ENCODE data around the gene HMX1. TPM values are rescaled to one million over a fixed set of nuclear protein-coding genes. Genes with fewer than 3 reads are reported as not detected.

The HMX1 gene
- total RNA-seq, 1 donor from 2014 or later = not detected

DNA sequence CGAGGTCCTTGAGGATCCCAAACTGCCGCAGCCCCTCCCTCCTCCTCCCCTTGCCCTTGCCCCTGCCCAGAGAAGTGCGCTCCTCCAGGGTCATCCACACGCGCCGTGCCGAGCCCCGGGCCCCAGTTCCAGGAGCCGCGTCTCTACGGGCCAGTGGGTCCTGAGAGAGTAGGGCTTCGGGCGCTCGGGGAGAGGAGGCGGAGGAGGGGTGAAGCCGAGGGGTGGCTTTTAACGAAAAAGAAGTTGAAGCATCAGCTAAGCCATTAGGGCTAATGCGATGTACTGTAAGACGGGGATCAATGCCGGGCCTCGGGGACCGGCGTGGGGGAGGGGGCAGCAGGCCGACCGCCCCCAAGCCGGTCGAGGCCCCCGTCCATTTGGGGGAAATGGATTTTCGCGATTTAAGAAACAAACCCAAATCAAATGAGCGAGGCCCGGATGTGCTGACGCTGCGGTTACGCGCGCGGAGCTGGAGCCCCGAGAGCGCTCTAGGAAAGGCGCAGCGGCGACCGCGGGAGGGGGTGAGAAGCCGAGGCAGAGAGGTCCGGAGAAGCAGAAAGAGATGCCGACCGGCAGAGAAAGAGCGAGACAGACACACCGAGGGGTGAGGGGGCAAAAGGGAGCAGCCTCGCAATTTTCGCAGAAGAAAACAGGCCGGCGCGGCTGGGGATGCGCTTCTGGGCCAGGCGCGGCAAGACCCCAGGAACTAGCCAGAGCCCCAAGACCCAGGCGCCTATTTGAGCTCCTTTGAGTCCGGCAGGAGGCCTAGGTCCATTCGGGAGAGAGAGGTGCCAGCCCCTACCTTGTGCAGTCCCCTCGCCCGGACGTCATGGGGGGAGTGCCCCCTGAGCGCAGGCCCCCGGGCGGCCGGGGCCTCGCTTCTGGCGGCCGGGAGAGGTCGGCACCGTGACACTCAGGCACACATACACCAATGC lies 13.6 kb downstream of the HMX1 start:
- DNase-seq (ENCODE audit: extremely low read depth, low read depth, low spot score) = no peak

DNA sequence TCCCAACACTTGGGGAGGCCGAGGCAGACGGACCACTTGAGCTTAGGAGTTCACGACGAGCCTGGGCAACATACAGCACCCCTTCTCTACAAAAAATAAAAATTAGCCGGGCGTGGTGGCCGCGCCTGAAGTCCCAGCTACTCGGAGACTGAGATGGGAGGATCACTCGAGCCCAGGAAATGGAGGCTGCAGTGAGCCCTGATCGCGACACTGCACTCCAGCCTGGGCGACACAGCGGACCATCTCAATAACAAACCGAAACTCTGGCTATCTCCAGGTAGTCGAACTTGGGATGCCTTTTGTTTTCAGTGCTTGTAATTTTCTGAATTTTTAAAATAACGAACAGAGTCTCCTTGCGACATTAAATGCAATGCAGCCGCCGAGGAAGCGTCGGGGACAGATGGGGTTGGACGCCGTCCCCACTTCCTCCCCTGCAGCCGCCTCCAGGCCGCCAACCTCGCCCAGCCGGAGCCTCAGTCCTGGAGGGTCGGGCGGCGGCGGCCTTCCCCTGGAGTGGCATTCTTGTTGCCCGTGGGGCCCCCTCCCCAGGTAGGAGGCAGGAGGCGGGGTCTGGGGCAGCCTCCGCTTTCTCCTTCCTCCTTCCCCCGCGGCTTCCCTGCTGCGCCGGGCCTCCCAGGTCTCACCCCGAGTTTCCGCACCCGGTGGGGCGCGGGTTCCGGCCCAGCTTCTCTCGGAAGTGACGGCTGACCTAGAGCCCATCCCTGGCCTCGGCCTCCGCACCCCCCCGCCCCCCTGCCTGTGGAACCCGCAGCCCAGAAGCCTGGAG lies 14.6 kb downstream of the HMX1 start:
- no peak for DNase-seq (ENCODE audit: extremely low read depth, low read depth, low spot score)

DNA sequence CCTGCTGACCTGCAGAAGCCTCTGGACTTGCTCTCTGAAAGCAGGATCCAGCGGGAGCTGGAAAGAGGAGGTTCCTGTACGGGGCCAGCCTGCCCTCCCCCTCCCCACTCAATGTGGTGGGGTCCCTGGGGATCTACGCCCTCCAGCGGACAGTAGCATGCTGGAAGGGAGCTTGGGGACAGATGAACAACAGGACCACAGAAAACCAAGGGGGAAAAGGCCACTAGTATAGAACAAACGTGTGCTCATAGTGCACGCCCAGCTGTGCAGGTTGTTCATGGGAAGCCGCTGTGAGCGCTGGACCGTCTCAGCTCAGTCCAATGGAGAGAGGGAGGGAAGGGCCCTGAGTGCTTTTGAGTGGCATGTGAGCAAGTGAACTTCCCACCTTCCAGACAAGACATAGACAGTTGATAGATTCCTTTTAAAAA lies 15.8 kb downstream of the HMX1 start:
- no peak for DNase-seq (ENCODE audit: extremely low read depth, low read depth, low spot score)

DNA sequence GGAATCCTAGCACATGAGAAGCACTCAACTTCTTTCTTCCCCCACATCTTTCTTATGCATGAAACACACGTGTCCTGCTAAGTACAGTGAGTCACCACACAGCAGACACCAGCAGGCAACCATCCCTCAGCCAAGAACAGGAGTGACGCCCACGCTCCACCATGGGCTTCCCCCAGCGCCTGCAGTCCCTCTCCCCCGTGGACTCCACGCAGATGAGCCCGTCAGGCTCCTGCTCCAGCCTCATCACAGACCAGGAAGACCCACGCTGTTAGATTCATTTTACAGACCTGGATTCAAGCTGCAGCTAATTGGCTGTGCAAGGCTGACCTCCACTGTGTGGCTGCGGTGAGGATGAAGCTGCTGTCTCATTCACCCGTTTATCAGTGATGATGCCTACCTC lies 16.7 kb downstream of the HMX1 start:
- no peak for DNase-seq (ENCODE audit: extremely low read depth, low read depth, low spot score)

DNA sequence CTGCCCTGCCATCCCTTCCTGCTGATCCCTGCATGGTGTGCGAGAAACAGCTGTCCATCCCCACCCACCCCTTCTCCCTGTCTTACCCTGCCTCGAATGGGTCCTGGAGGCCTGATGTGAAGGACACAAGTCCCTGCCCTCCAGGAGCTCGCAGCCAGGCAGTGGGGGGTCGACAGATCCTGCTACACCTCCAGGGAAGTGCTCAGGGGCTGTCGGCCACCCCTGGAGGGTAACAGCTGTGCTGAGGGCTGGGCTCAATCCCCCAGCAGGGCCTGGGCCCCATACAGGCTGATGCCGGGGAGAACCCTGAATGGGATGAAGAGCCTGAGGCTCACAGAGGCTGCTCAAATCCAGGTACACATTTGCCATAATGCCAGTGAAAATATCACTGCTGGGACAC lies 17.6 kb downstream of the HMX1 start:
- no peak for DNase-seq (ENCODE audit: extremely low read depth, low read depth, low spot score)

DNA sequence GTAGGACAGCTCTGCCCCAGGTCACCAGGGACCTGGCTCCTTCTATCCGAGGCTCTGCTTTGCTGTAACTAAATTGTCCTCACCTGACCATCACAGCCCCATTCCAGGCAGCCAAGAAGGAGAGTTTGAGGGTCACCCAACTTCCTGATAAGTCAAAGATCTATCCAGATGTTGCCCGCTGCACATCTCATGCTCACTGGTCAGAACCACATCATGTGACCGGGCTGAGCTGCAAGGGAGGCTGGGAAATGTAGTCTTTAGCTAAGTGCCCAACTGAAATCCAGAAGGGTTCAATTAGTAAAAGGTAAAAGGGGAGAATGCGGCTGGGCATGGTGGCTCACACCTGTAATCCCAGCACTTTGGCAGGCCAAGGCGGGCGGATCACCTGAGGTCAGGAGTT lies 18.4 kb downstream of the HMX1 start:
- no peak for DNase-seq (ENCODE audit: extremely low read depth, low read depth, low spot score)

DNA sequence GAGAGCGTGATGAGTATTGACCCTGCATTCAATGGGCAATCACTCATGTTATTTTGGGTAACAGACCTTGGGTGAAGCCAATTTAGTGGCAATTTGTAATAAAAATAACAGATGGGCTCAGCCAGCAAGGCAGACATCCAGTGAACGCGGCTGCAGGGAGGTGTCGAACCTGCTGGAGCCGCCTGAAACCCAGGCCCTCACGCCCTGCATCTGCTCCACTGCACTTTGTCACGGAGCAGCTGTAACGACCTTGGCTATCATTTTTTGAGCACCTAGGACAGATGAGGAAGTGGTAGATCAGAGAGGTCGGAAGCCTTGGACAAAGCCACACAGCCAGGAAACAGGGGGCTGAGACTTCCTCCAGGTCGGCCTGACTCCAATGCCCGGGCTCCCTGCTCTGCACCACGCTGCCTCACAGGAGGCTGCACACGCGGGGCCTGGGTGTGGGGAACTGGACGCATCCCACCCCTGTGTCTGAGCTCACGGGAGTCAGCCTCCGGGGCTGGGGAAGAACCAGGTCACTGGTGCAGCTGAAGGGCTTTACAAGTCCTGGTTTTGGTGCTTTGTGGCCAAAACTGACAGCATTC lies 19.4 kb downstream of the HMX1 start:
- no peak for DNase-seq (ENCODE audit: extremely low read depth, low read depth, low spot score)

DNA sequence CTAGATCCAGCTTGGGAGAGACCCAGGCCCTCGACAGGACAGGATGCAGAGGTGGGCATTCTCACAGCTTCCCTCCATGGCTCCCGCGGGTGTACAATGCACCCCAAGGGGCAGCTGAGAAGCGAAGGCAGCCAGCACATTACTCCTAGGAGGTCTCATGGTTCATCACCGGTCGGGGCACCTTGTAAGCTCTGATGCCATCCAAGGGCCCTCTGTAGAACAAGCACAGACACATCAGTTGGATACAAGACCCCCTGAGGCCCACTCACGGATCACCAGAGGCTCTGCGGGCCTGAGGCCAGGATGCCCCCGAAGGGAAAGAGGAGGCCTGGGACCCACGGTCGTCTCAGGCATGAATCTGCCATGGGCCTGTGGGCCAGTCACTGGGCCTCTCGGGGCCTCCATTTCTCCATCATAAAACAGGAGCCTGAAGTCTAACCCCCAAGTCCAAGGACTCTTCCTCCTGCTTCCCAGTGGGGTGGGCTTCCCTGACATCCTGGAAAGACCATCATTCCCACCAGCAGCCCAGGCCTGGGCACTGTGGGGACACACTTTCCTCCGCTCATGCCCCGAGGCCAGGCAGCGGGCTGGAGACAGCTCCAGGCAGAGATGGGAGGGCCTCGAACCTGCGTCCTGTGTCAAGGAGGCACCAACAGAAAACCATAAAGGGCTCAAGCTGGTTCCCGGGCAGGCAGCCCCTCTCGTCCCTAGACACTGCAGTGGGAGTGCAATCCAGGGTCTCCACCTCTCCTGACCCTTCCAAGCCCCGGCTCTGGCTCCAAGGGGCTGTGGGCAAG lies 20.1 kb downstream of the HMX1 start:
- no peak for DNase-seq (ENCODE audit: extremely low read depth, low read depth, low spot score)

DNA sequence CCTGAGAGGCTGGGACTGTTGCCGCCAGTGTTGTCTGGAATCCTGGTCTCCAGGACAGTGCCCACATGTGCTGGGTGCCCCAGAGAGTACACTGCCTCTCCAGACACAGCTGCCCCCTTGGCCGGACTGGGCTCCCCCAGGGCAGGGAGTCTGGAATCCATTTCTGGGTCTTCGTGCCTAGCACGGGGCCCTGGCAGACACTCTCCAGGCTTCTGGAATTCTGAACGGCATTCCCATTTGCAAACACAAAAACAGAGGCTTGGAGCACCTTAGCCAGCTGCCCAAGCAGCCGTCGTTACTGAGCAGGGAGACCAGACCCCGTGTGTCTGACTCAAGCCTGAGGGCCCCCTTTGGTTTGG lies 20.8 kb downstream of the HMX1 start:
- DNase-seq (ENCODE audit: extremely low read depth, low read depth, low spot score) = no peak

DNA sequence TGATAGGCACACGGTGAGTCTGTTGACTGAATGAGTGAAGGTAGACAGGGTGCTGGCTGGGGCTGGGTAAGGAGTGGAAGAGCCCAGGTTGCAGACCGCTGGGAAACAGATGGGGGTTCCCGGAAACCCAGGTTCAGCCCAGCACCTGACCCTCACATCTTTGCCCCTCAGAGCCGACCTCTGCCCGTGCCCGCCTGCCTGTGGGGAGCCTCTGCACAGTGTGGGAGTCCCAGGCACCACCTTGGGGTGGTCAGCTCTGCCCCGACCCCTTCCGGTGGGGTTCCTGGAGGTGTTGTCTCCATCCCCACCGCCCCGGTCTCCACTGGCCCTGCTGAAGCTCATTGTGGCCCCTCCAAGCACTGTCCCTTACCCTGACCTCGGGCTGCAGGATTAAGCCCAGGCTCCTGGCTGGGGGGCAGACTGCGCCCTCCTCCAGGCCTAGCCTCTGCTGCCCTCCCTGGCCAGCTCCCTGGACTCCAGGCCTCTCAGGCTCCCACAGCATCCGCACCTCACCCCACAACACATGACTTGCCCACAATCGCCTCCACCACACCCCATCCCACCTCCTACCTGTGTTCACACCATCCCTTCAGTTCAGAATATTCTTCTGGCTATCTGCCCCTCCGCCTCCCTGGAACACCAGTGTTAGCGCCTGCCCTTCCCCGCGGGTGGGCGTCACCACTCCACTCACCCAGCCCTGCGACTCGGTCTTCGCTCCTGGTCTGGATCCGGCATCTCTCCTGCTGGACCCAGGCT lies 21.4 kb downstream of the HMX1 start:
- no peak for DNase-seq (ENCODE audit: extremely low read depth, low read depth, low spot score)

DNA sequence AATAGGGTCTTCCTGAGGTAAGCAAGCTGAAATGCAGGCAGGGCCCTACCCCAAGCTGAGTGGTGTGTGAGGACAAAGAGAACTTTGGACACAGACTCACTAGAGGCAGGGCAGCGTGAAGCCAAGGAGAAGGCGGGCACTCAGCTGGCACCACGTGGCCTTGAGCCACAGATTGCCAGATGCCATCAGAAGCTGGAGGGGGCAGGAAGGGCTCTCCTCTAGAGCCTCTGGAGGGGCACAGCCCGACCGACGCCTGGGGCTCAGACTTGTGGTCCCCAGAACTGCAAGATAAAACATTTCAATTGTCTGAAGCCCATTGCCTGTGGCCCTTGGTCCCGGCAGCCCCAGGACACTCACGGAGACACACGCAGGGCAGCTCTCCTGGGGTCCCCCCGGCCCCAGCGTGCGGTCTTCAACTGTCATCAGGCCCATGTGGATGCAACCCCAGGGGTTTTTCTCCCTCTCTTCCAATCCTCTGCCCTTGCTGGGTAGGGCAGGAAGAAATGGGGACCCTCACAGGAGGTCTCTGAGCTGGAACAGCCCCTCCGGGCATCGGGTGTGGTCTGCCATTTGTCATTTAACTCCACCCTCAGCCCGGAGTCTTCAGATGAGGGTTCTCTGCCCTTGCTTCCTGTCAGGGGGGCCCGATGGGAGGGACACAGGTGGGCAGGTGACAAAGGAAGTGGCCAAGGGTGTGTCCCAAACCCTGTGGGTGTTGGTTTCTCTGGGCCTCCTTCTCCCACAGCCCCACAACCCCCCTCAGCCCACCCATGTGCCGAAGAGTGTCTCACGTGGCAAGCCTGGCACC lies 22.2 kb downstream of the HMX1 start:
- no peak for DNase-seq (ENCODE audit: extremely low read depth, low read depth, low spot score)

DNA sequence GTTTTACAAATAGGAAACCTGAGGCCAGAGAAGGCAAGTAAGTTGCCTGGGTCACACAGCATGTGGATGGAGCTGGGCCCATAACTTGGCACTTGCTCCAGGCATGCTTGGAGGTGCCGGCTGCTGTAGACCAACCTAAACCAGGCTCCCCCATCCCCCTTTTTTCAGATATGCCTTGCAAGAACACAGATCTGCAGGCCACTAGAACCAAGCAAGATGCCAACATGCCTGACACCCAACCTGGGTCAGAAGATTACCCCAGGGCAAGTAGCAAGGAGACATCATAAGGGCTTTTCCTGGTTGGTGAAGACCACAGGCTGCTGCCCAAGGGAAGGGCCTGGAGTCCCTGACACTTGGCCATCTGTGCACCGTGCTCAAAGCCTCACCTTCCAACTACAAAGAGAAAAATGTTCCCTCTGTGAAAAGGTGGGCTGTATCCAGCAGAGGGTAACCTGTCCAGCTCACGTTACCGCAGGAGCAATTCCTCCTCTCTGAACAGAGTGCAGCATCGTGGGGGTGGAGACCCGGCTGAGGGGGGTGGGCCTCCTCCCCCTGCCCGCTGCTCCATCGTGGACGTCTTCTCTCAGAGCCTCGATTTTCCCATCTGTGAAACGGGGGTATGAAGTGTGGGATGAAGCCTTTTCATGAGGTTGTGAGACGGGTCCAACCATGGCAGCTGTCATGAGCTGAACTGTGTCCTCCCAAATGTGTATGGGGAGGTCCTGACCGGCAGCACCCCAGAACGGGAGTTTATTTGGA lies 23.0 kb downstream of the HMX1 start:
- DNase-seq (ENCODE audit: extremely low read depth, low read depth, low spot score) = no peak

DNA sequence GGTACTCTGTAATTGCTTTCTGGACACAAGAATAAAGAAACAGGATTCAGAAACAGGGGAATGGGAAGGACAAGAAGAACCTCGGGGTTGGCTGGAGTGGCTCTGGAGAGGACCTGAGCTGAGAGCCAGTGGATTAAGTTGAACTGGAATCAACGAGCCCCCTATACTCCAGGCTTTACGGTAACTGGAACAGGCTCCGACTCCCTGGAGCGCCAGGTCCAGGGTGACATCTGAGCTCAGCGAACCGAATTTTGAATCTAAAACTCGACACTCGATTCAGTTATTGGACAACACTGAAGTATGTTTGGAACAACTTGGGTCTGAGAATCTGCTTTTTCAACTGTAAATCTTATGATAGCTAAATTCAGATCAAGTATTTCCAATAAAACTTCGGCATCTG lies 23.9 kb downstream of the HMX1 start:
- DNase-seq (ENCODE audit: extremely low read depth, low read depth, low spot score) = no peak

DNA sequence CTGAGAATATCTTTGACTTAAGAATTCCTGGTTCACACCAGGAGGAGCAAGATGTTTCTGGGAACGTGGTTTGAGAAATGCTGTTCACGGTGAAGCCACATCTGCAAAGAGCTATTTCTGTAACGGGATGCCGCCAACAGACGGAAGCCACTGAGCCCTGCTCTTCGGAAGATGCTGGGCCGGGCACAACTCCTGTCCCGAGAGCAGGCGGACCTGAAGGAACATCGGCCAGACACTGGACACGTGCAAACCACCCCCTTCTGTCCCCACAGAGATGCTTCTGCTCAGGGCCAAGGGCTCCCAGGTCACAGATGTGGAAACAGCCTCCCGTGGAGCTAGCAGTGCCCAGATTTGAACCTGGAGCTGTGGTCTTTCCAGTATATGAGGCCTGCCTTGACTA lies 24.3 kb downstream of the HMX1 start:
- DNase-seq (ENCODE audit: extremely low read depth, low read depth, low spot score) = no peak

DNA sequence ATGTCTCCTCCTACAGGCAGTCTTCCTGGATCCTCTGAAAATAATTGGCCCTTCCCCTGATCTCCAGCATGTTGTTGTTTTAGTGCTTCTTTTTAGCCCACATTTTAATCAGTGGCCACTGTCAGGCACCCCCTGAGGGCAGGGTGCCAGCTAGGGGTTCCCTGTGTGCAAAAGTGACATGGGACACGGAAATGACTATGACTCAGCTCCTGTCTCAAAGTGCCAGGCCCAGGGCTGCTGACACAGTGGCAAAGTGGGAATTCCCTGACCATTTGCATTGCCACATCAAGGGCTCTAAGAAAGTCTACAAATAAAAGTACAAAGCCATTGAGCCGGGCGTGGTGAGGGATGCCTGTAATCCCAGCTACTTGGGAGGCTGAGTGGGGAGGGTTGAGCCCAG lies 24.8 kb downstream of the HMX1 start:
- no peak for DNase-seq (ENCODE audit: extremely low read depth, low read depth, low spot score)

DNA sequence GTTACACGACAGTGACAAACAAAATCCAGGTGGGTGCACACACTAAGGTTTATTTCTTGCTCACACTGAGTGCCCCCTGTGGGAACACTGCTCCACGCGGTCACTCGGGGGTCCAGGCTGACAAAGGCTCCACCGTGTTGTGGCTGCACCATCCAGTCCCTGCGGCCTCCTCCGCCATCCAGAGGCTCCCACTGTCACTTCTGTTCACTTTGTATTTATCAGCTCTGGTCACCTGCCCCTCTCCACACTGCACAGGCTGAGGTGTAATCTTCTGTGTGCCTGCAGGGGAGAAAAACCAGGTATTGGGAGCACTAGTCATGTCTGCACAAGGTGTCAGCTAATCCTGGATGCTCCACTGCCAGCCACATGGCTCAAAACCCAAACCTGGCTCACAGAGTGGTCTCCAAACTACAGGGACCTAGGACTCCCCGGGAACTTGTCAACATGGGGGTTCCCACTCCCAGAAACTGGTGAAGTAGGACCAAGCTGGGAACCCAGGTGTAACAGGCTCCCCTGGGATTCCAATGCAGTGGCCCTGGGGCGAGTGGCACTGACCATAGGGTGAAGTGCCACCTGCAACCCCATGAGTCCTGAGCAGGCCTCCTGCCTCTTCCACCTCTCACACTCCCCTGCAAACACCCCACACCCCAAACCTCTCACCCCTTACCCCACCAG lies 25.5 kb downstream of the HMX1 start:
- DNase-seq (ENCODE audit: extremely low read depth, low read depth, low spot score) = no peak

DNA sequence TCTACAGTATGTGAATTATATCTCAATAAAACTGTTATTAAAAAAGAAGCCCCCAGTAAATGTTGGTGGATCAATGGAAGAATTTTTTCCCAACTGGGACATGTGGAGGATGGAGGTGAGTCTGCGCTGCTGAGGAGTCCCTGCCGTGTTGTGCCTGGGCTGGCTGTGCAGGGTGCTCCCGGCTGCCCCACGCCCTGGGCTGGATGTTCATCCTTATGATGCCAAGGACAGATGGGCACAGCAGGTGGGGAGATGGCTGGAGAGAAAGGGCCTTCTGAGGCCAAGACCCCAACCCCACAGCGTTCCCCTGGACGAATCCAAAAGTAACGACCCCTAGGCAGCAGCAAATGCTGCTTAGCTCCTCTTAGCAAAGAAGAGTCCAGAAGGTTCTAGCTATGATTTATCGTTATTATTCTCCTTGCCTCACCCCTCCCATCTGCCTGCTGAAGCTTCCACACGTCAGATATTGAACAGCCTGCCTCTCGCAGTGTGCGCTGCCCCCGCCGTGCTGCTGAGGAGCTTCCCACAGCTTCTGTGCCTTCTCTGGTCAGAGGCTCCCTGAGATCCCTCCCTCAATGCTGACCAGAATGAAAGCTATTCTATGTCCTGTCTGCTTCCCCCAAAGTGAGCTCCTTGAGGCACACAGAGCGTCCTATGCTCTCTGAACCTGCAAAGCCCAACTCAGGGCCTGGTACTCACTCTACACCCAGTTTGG lies 26.5 kb downstream of the HMX1 start:
- DNase-seq (ENCODE audit: extremely low read depth, low read depth, low spot score) = no peak
